ENCODE measurements around the gene TMTC1. TPM values are rescaled to one million over a fixed set of nuclear protein-coding genes. Genes with fewer than 3 reads are reported as not detected.

The TMTC1 gene
- total and polyA plus RNA-seq, 9 of the 15 experiments (the other 6 are each of a cell fraction or from before 2014, with no cell fraction given), result under 0.01 to 0.18 (median 0.06) TPM; not detected in 2

- H3K4me2 ChIP-seq (ENCODE audit: insufficient read depth, low read length), result no peak overlapping the region
- ChIA-PET CTCF (ENCODE audit: low intra/inter-chr PET ratio) (no interaction called here), POLR2A (no interaction called here)
- DNase-seq (ENCODE audit: extremely low read depth in 1 of 4, low spot score in 3 of 4) (no peak), ATAC-seq (no peak), FAIRE-seq (no peak)
- intact Hi-C loops (cut with micrococcal nuclease), result no loop called here
- WGBS (ENCODE audit: insufficient coverage, low coverage, missing lambda C conversion rate), result 0% methylated on average over 3 of the region's 3 CpGs
- no peaks in the 10 kb centered on the region for H3K4me1 ChIP-seq (replicated peaks in 1 of 2; ENCODE audit: control insufficient read depth in 2 of 2, insufficient read depth in 2 of 2, low read length in 2 of 2)
- H3K36me3 ChIP-seq (ENCODE audit: control insufficient read depth, insufficient read depth, low read length), result no peaks in the 10 kb centered on the region
- H3K9me3 ChIP-seq (replicated peaks; ENCODE audit: control insufficient read depth, insufficient read depth, low read depth, low read length), result no peaks in the 10 kb centered on the region
- H4K20me1 ChIP-seq (replicated peaks; ENCODE audit: control insufficient read depth, insufficient read depth, low read length), result no peaks in the 10 kb centered on the region
- in situ Hi-C loops (cut with MboI), result no loop called here
- H3K79me2 ChIP-seq (ENCODE audit: control insufficient read depth, insufficient read depth, low read length), result no peaks in the 10 kb centered on the region
- no peaks in the 10 kb centered on the region for H3K9me1 ChIP-seq (ENCODE audit: control insufficient read depth, insufficient read depth, low read length)
- BruUV-seq (replicated peaks), result no TSS peak
- H3K27ac ChIP-seq (ENCODE audit: extremely low read depth, low read depth, low read length), result no peak overlapping the region
- no peak overlapping the region for H2AFZ ChIP-seq (ENCODE audit: low read depth, low read length)
- TF ChIP-seq MNT (conservative IDR thresholded peaks at IDR 0.05), result no peak
- TF ChIP-seq HMBOX1 (IDR thresholded peaks at IDR 0.05), result no peak
- no peak for TF ChIP-seq ZBTB7A (IDR thresholded peaks at IDR 0.05; ENCODE audit: borderline replicate concordance, control insufficient read depth, low read depth, low read length)
- TF ChIP-seq GMEB1 (CRISPR knock-in tag; IDR thresholded peaks at IDR 0.05), result no peak
- no peak for TF ChIP-seq CXXC5 (CRISPR knock-in tag; IDR thresholded peaks at IDR 0.05)
- no peak for TF ChIP-seq ZNF778 (CRISPR knock-in tag; IDR thresholded peaks at IDR 0.05)
- no peak for TF ChIP-seq ZNF121 (CRISPR knock-in tag; conservative IDR thresholded peaks at IDR 0.05)
- no peak for TF ChIP-seq REST (IDR thresholded peaks at IDR 0.05; ENCODE audit: borderline replicate concordance)
- no peak for TF ChIP-seq REST (CRISPR knock-in tag; IDR thresholded peaks at IDR 0.05; ENCODE audit: low read depth)
- TF ChIP-seq XRCC3 (IDR thresholded peaks at IDR 0.05), result no peak
- no peak for TF ChIP-seq ZNF174 (CRISPR knock-in tag; IDR thresholded peaks at IDR 0.05)
- no peak for TF ChIP-seq SRSF7 (optimal IDR thresholded peaks at IDR 0.05; ENCODE audit: low read depth, low read length)
- H3K27me3 ChIP-seq (ENCODE audit: control insufficient read depth in 2 of 2, insufficient read depth in 2 of 2, low read length in 2 of 2), result no peaks in the 10 kb centered on the region
- no peak overlapping the region for H3K4me3 ChIP-seq
- no peak overlapping the region for H3K9ac ChIP-seq (ENCODE audit: insufficient read depth in 1 of 2, low read depth in 2 of 2, low read length in 2 of 2)
Observed at GRCh38 chr12:29673346-29673745, 110.4 kb downstream of the TMTC1 start.

Data from K562 (cell line).